Tibial nerve (tissue), 4 donors: ENCODE data around the gene CPXM1. TPM values are rescaled to one million over a fixed set of nuclear protein-coding genes. Genes with fewer than 3 reads are reported as not detected.

Experiments
- DNase-seq, 2 donors: peaks; one replicate each; pipeline ENCODE4 v3.0.0-alpha.2; 2019; ENCODE audit warnings: low spot score in 2 of 2
- H3K27ac ChIP-seq, 4 donors: fragments of 200-600 bp; sonication (generic) in 3 of 4; one replicate each; pipeline ENCODE4 v1.5.1; 2017 to 2019; ENCODE audit warnings: mild to moderate bottlenecking in 1 of 4
- H3K27me3 ChIP-seq, 2 donors: fragments of 200-600 bp; sonication (generic) in 1 of 2; one replicate each; pipeline versions ENCODE4 v1.5.1 to v1.6.0; 2017 to 2019
- H3K36me3 ChIP-seq, 3 donors: fragments of 200-600 bp; sonication (generic); one replicate each; pipeline ENCODE4 v1.5.1; 2018 to 2019
- H3K4me1 ChIP-seq, 4 donors: fragments of 200-600 bp; sonication (generic) in 3 of 4; one replicate each; pipeline ENCODE4 v1.5.1; 2017 to 2019
- H3K4me3 ChIP-seq, 4 donors: fragments of 200-600 bp; sonication (generic) in 3 of 4; one replicate each; pipeline ENCODE4 v1.5.1; 2017 to 2019; ENCODE audit warnings: mild to moderate bottlenecking in 1 of 4, moderate library complexity in 1 of 4
- H3K9me3 ChIP-seq, 4 donors: fragments of 200-600 bp; sonication (generic) in 3 of 4; one replicate each; pipeline ENCODE4 v1.5.1; 2017 to 2019
- EP300 ChIP-seq, 2 donors: sonication (generic); formaldehyde crosslinking; IDR thresholded peaks; one replicate each; pipeline ENCODE4 v1.6.1; 2017; ENCODE audit warnings: antibody characterized with exemption in 2 of 2, mild to moderate bottlenecking in 1 of 2
- POLR2A ChIP-seq, 2 donors: fragments of 450-650 bp; IDR thresholded peaks; one replicate each; pipeline ENCODE4 v1.6.1; 2017; ENCODE audit warnings: antibody characterized with exemption in 2 of 2, mild to moderate bottlenecking in 2 of 2, moderate library complexity in 2 of 2
- WGBS, 2 donors: methylation state at CpG; one replicate each; pipeline ENCODE4 v1.1.5; 2018; 5-methylcytosine and 5-hydroxymethylcytosine counted together
- total RNA-seq, 4 donors: library from RNA; depleted of rRNA; stranded (reverse); fragments of >200 nt; gene quantifications; one replicate each; pipeline ENCODE4 v1.1.0, GENCODE V29; 2016
- TF ChIP-seq, protein P1 (sequence below), 5 experiments: fragments of 200-600 bp in 3 of 5; fragments of 450-650 bp in 2 of 5; sonication (generic) in 3 of 5; IDR thresholded peaks; one replicate each; pipeline ENCODE4 v1.5.1; 2016 to 2019; ENCODE audit warnings: antibody characterized with exemption in 5 of 5, mild to moderate bottlenecking in 3 of 5, moderate library complexity in 2 of 5

The CPXM1 gene
- total RNA-seq, 4 donors from 2014 or later: 1.6 to 3.6 (median 1.9) TPM

DNA sequence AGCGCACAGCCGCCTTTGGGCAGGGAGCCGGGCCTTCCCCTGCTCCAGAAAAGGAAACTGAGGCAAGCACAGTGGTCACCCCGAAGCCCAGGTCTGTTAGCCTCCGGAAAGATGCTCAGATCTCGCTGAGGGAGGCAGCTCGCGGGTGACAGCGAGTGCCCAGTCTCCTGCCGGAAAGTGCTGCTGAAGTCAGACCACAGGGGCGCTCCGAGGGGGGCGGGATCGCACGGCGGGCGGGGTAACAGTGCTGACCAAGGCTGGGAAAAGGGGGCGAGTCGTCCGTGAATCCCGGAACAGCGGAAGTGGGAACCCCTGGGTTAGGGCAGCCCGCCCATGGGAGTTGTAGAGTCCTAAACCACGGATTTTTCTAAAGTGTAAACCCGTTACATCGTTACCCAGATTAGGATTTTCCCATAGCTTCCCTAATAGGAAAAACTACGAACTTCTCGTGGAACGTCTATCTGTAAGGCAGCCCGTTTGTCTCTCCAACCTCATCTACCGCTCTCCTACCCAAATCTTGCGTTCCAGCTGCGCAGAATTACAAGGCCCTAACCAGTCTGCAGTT, 40.6 kb upstream of the CPXM1 start:
- peak overlapping the region; percentile 75 to 99 (median 80) for H3K4me3 ChIP-seq
- 3 to 4% methylated on average over 29 to 30 of the region's 33 CpGs for WGBS, 2 donors

DNA sequence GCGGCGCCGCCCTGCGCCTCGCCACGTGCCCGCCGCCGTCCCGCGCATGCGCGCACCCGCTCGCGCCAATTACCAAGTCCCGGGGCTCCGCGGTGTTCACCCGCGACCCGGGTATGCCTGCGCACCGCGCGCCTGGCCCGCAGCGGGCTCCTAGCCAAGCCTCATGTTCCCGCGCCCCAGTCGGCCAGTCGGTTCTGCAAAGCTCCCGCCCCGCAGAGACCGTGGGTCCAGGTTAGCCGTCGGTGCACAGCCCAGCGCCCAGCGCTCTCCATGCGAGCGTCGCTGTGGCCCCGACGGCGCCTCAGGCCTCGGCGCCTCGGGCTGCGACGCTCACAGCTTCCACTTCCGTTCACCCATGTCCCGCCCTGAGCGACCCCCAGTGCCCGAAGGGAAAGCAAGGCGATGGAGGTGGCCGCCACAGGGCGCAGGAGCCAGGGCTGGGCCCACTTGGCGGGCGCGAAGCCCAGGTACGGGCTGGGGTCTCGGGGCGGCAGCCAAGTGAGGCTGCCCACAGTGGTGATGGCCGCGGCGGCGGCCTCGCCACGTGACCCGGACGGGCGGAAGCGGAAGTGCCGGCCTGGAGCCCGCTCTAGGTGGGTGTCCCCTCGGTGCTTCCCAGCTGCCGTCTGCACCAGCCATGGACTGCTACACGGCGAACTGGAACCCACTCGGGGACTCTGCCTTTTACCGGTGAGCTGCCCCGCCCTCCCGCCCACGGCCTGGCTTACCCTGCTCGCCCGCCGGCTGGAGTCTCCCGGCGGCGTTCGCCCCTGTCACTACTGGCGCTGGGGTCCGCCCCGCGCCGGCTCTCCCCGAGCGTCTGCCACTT, 39.9 kb upstream of the CPXM1 start, which contains the start of the genes PCED1A and VPS16:
Gene PCED1A, minus strand, starts transcription at position 518 of the 829 bp plus-strand sequence. CDS start 743 bp downstream, outside the sequence.
Gene VPS16, plus strand, starts transcription at position 608 of the 829 bp plus-strand sequence. Its CDS starts 30 bp downstream, at position 638.
- WGBS, 2 donors: 3% methylated on average over 19 to 71 of the region's 98 CpGs
- TF ChIP-seq POLR2A (IDR thresholded peaks at IDR 0.05): peak in 1 of 2 donors; percentile 52
- TF ChIP-seq, protein P1, sequence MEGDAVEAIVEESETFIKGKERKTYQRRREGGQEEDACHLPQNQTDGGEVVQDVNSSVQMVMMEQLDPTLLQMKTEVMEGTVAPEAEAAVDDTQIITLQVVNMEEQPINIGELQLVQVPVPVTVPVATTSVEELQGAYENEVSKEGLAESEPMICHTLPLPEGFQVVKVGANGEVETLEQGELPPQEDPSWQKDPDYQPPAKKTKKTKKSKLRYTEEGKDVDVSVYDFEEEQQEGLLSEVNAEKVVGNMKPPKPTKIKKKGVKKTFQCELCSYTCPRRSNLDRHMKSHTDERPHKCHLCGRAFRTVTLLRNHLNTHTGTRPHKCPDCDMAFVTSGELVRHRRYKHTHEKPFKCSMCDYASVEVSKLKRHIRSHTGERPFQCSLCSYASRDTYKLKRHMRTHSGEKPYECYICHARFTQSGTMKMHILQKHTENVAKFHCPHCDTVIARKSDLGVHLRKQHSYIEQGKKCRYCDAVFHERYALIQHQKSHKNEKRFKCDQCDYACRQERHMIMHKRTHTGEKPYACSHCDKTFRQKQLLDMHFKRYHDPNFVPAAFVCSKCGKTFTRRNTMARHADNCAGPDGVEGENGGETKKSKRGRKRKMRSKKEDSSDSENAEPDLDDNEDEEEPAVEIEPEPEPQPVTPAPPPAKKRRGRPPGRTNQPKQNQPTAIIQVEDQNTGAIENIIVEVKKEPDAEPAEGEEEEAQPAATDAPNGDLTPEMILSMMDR (IDR thresholded peaks at IDR 0.05): no peak
- TF ChIP-seq EP300 (IDR thresholded peaks at IDR 0.05): peak in 1 of 2 donors; percentile 83
- H3K27ac ChIP-seq: peak within 1 kb of the TSS; percentile 86 to 96 (median 94)

More for the DNA sequence above, 40.6 kb upstream of the CPXM1 start:
- TF ChIP-seq EP300 (IDR thresholded peaks at IDR 0.05) (no peak), POLR2A (IDR thresholded peaks at IDR 0.05) (no peak)
- TF ChIP-seq, protein P1 (IDR thresholded peaks at IDR 0.05): no peak
- Histone ChIP-seq H3K27me3 (no peaks in the 10 kb centered on the region), H3K27ac (peak overlapping the region; percentile 86 to 96 (median 94)), H3K9me3 (no peaks in the 10 kb centered on the region), H3K4me1 (peaks cover 0 to 26% (median 8%) of the 10 kb centered on the region in 4 donors), H3K36me3 (peaks cover 0 to 37% (median 0%) of the 10 kb centered on the region in 3 donors)
- DNase-seq: peak in 1 of 2 donors; percentile 40

DNA sequence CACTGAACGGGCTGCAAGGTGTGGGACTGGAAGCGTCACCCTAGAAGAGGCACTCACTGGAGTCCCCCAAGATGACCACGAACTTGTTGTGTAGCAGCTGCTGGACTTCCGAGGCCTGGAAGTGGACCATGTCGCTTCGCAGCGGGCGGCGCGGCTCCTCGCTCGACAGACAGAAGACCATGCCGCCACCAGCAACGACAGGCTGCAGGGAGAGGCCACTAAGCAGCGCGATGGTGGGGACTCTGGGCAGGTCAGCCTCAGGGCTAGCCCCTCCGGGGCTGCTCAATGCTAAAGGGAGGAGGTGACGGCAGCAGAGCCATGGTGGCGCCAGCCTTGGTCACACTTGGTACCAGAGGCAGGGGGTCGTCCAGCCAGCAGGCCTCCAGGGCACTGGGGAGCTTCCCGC, 39.3 kb upstream of the CPXM1 start:
- H3K27ac ChIP-seq: peak overlapping the region in 3 of 4 donors; percentile 94 to 96 (median 95)
- 70 to 90% methylated on average over 8 to 21 of the region's 21 CpGs for WGBS, 2 donors
- peak overlapping the region; percentile 75 to 99 (median 80) for H3K4me3 ChIP-seq

More for the DNA sequence above, 39.9 kb upstream of the CPXM1 start, which contains the start of the genes PCED1A and VPS16:
- H3K36me3 ChIP-seq: peaks cover 0 to 44% (median 0%) of the 10 kb centered on the region in 3 donors
- H3K4me1 ChIP-seq: peaks cover 0 to 26% (median 8%) of the 10 kb centered on the region in 4 donors
- H3K4me3 ChIP-seq: peak within 1 kb of the TSS; percentile 75 to 99 (median 80)
- DNase-seq: peak; percentile 70 to 74
- H3K9me3 ChIP-seq: no peaks in the 10 kb centered on the region
- H3K27me3 ChIP-seq: no peaks in the 10 kb centered on the region

DNA sequence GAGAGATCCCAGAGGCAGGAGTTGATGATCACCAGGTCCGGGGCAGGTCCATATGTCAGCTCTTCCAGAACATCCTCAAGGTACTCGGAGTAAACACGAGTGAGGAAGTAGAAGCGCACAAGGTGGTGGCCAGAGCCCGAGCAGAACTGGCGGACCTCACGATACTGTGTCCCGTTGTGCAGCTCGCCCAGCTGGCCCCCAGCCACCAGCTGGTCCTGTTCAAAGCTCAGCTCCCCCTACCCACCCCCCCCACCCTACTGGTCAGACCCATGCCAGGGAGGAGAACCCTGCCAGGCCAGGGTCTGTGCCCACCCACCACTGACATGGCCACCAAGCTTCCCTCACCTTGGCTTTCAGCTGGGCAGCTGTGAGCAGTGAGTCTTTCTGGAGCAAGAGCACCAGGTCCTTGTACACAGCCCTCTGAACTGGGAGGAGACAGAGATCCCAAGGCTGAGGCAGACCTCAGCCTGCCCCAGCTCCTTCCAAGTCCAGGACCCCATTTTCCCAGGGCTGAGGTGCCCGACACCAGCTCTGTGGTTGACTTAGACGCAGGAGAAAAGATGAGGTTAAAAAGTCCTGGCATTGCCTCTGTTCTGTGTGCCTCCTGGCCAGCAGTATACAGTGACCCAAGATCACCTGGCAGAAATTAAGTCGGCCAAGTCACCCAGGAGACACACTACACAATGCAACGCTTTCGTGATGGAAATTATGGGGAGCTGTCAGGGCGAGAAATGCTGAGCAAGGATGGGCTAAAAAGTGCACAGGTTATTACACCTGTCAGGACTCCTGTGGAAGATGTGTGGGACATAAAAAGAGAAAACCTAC, 38.6 kb upstream of the CPXM1 start:
- Histone ChIP-seq H3K36me3 (peaks cover 0 to 51% (median 0%) of the 10 kb centered on the region in 3 donors), H3K27me3 (no peaks in the 10 kb centered on the region), H3K27ac (no peak overlapping the region), H3K4me1 (peaks cover 0 to 26% (median 8%) of the 10 kb centered on the region in 4 donors), H3K9me3 (no peaks in the 10 kb centered on the region), H3K4me3 (no peak overlapping the region)
- TF ChIP-seq EP300 (IDR thresholded peaks at IDR 0.05): no peak
- no peak for DNase-seq
- 93% methylated on average over 15 of the region's 15 CpGs for WGBS, 2 donors

More for the DNA sequence above, 39.3 kb upstream of the CPXM1 start:
- H3K36me3 ChIP-seq: peaks cover 0 to 50% (median 0%) of the 10 kb centered on the region in 3 donors
- DNase-seq: no peak
- TF ChIP-seq, protein P1 (IDR thresholded peaks at IDR 0.05): no peak
- TF ChIP-seq EP300 (IDR thresholded peaks at IDR 0.05): no peak
- TF ChIP-seq POLR2A (IDR thresholded peaks at IDR 0.05): no peak
- no peaks in the 10 kb centered on the region for H3K27me3 ChIP-seq
- no peaks in the 10 kb centered on the region for H3K9me3 ChIP-seq
- H3K4me1 ChIP-seq: peaks cover 0 to 26% (median 8%) of the 10 kb centered on the region in 4 donors
